Measurements from ENCODE around the gene NKRF. TPM values are rescaled to one million over a fixed set of nuclear protein-coding genes. Genes with fewer than 3 reads are reported as not detected.

The NKRF gene
- total RNA-seq, 2 donors from 2014 or later, result 9.9 to 10.8 TPM

DNA sequence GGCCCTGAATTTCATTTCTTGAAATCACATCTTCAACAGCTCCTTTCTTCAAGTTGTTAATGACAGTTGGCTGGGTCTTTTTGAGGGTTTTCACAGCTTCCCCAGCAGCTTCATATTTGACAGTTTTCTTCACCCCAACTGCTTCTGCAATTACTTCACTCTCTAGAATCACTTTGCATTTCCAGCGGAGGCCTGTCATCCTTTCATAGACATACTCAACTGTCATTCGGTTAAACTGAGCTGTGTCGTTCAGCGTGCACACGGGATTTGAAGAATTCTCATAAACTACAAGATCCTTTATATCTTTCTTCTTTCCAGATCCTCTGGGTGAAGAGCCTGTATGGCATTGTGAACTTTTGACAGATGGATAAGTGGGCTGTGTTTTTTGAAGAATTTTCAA is 16.4 kb downstream of the NKRF start:
- Mint-ChIP-seq H3K27ac (no peak overlapping the region), H3K36me3 (ENCODE audit: low read depth) (no peaks in the 10 kb centered on the region), H3K4me3 (no peak overlapping the region), H3K4me1 (no peaks in the 10 kb centered on the region), H3K27me3 (no peaks in the 10 kb centered on the region)
- ATAC-seq (no peak), DNase-seq (no peak)
- H3K9me3 ChIP-seq (ENCODE audit: control insufficient read depth, low read length, poor library complexity, severe bottlenecking), result no peaks in the 10 kb centered on the region

DNA sequence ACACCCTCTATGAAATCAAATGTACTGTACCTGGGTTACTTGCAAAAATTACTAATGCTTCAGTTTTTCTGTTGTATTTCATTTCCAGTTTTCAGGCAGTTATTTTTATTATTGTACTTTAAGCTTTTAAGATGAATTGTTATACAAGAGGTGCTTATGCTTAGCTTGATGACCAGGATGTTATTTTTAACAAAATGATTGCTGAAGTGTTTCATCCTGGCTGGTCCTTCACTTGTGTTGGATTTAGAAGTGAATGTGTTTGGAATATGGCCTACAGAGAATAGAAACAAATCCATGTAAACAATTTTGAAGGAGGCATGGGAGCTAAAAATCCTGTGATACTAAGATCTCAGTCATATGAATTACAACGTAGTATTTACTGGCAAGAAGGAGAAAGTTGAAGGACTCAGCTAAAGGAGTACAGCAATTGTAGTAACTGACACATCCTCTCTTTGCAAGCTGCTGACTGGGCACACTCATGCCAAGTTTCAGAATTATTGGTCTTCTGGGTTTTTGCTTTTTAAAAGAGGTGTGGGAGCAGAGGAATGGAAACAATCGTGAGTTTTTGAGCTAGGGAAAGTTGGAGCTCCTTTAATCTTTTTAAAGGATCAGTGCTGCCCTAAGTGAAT is 22.7 kb downstream of the NKRF start:
- ATAC-seq (no peak), DNase-seq (no peak)
- Mint-ChIP-seq H3K27me3 (no peaks in the 10 kb centered on the region), H3K36me3 (ENCODE audit: low read depth) (no peaks in the 10 kb centered on the region), H3K4me1 (no peaks in the 10 kb centered on the region), H3K4me3 (no peak overlapping the region), H3K27ac (peak overlapping the region; percentile 27)
- no peaks in the 10 kb centered on the region for H3K9me3 ChIP-seq (ENCODE audit: control insufficient read depth, low read length, poor library complexity, severe bottlenecking)

DNA sequence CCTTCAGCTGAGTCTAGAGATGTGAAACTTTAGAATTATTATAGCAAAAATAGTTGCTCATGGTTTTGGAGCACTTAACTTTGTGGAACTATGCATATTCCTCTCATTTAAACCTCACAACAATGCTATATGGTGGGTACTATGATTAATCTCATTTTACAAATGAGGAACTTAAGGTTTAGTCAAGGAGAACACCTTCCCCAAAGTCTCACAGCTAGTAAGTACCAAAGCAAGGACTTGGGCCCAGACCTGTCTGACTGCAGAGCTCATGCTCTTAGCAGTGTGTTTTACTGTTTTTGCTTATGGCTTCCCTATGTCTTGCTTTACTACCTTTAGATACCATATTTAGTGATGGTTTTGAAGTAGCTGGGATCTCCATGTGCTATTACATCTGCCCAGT is 26.8 kb downstream of the NKRF start:
- DNase-seq, result no peak
- H3K27me3 Mint-ChIP-seq, result no peaks in the 10 kb centered on the region
- peaks cover 2% of the 10 kb centered on the region for H3K4me1 Mint-ChIP-seq
- ATAC-seq, result no peak
- no peak overlapping the region for H3K4me3 Mint-ChIP-seq
- H3K27ac Mint-ChIP-seq, result no peak overlapping the region
- no peaks in the 10 kb centered on the region for H3K36me3 Mint-ChIP-seq (ENCODE audit: low read depth)
- H3K9me3 ChIP-seq (ENCODE audit: control insufficient read depth, low read length, poor library complexity, severe bottlenecking), result no peaks in the 10 kb centered on the region

DNA sequence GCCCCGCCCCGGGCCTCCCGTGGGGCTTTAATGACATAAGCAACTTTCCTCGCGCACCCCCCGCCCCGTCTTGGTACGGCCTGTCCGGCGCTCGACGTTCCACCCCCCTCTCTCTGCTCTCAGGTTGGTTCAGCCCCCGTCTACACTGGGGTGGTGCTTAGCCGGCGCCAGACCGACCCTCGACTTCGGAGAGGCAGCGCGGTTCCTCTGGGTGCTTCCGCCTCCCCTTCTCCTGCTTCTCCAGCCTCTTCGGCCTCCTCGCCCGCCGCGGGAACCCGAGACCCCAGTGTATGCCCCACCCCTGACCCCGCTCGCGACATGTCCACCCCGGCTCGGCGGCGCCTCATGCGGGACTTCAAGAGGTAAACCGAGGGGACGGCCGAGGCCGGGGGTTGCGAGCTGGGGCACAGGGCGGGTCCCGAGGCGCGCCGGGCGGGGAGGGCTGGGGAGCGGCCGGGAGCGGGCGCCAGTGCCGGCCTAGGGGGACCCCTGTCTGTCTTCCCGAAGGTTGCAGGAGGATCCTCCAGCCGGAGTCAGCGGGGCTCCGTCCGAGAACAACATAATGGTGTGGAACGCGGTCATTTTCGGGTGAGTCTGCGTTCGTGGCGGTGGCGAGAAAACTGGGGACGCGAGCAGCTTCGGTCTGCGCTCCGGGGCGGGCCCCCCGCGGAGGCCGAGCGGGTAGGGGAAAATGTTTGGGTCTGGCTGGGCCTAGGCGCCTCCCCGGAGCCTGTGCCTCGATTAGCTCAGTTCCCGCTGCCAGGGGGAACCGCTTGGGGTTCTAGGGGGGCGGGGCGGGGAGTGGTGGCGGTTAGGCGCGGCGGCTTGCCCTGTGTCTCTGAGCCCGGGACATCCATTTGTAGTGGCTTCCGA is 31.6 kb downstream of the NKRF start, which contains the start of gene UBE2A:
Gene UBE2A, plus strand, starts transcription at position 170 of the 873 bp plus-strand sequence. Its CDS starts 149 bp downstream, at position 319.
- ATAC-seq (peak; percentile 95), DNase-seq (peak; percentile 78 to 83 (median 78))
- Mint-ChIP-seq H3K36me3 (ENCODE audit: low read depth) (no peaks in the 10 kb centered on the region), H3K27ac (peak within 1 kb of the TSS; percentile 90), H3K27me3 (no peaks in the 10 kb centered on the region), H3K4me1 (peaks cover 5% of the 10 kb centered on the region), H3K4me3 (peak within 1 kb of the TSS; percentile 92)
- H3K9me3 ChIP-seq (ENCODE audit: control insufficient read depth, low read length, poor library complexity, severe bottlenecking), result no peaks in the 10 kb centered on the region

DNA sequence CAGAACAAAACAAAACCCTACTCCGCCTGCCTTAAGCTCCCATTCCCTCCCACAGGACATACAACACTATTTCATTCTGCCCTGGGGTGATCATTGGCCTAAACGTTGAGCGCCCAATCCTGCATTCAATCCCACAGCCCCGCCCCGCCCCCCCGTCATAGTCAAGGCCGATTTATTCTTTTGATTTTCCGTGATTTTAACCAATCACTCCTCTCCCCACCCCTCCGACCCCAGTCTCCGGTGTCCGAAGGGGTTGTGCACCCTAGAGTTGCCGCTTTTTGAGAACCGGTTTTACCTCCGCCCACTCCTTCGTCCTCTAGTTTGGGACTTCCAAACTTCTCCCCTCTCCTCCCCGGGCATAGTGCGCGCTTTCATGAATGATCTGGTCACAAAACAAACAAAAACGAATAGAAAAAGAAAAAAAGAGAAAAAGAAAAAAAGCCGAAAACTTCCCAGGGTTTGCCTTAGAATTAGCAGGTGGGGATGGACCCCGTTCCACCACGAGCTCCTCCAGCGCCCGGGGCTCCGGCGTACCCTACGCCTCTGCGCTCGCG is 32.3 kb downstream of the NKRF start:
- Mint-ChIP-seq H3K27ac (peak overlapping the region; percentile 90), H3K27me3 (no peaks in the 10 kb centered on the region), H3K4me3 (peak overlapping the region; percentile 92), H3K4me1 (peaks cover 5% of the 10 kb centered on the region), H3K36me3 (ENCODE audit: low read depth) (no peaks in the 10 kb centered on the region)
- H3K9me3 ChIP-seq (ENCODE audit: control insufficient read depth, low read length, poor library complexity, severe bottlenecking), result no peaks in the 10 kb centered on the region
- ATAC-seq, result peak; percentile 8
- DNase-seq, result peak in 1 of 3 donors; percentile 8

DNA sequence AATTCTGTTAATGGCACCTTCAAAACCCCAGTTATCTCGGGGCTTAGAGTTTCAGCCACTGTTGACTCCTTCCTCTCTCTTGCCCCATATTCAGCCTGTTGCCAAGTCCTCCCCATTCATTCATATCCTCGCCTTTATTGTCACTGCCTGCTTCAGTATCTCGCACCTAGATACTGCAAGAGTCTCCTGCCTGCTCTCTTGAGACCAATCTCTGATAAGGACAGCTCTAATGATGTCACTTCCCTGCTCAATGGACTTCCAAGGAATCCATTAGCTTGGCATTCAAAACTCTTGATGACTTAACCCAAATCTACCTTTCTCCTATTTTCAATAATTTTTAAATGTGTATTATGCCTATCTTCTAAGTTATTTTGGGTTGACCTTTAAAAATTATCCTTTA is 33.0 kb downstream of the NKRF start:
- Mint-ChIP-seq H3K36me3 (ENCODE audit: low read depth) (no peaks in the 10 kb centered on the region), H3K27ac (peak overlapping the region; percentile 90), H3K4me1 (peaks cover 5% of the 10 kb centered on the region), H3K27me3 (no peaks in the 10 kb centered on the region), H3K4me3 (peak overlapping the region; percentile 71)
- ATAC-seq (no peak), DNase-seq (no peak)
- H3K9me3 ChIP-seq (ENCODE audit: control insufficient read depth, low read length, poor library complexity, severe bottlenecking), result no peaks in the 10 kb centered on the region

DNA sequence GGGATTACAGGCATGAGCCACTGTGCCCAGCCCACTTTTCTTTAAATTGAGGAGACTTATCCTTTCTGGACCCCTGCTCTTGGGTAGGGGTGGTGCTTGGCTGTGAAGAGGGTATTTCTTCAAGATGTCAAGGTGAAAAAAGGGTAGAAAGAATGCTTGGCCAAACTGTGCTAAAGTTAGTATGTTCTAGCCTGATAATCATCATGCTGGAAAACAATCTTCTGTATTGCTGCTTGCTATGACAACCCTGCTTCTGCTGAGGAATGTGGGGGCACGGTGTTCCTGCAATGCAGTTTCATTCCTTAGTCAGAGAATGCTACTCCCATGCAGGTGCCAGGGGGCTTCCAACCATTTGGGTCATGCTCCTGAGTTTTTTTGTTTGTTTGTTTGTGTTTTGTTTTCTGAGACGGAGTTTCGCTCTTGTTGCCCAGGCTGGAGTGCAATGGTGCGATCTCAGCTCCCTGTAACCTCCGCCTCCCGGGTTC is 35.8 kb downstream of the NKRF start:
- no peak for ATAC-seq
- H3K36me3 Mint-ChIP-seq (ENCODE audit: low read depth), result no peaks in the 10 kb centered on the region
- H3K27ac Mint-ChIP-seq, result no peak overlapping the region
- H3K9me3 ChIP-seq (ENCODE audit: control insufficient read depth, low read length, poor library complexity, severe bottlenecking), result no peaks in the 10 kb centered on the region
- H3K4me1 Mint-ChIP-seq, result peaks cover 4% of the 10 kb centered on the region
- no peak overlapping the region for H3K4me3 Mint-ChIP-seq
- no peaks in the 10 kb centered on the region for H3K27me3 Mint-ChIP-seq
- DNase-seq, result no peak

DNA sequence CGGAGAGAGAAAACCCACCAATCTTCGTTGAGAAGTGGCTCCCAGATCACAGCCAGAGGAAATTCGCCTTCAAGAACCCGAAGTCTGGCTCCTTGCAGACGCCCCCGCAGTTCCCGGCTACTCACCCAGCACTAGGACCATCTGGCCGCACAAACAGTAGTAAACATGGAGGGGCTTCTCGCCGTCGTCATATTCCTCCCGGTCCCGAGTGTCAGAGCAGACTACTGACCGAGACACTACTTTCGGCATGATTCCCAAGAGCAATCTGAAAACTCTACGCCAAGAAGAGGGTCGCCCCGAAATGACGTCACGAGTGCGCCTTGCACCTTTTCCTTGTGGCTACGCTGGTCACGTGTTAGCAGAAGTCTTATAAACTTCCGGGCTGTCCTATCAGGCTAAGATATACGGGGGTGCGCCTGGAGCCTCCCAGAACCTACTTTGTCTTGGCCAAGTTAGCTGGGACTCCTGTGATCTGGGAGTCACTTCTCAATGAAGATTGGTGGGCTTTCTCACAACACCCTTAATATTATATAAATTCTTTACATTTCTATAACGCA is 41.0 kb downstream of the NKRF start, which contains the start of gene STEEP1:
Gene STEEP1, minus strand, starts transcription at position 303 of the 557 bp plus-strand sequence. Its CDS starts 54 bp downstream, at position 249.
- ATAC-seq (peak; percentile 98), DNase-seq (peak; percentile 55 to 73 (median 63))
- H3K9me3 ChIP-seq (ENCODE audit: control insufficient read depth, low read length, poor library complexity, severe bottlenecking), result no peaks in the 10 kb centered on the region
- H3K27me3 Mint-ChIP-seq, result no peaks in the 10 kb centered on the region
- peak within 1 kb of the TSS; percentile 90 for H3K4me3 Mint-ChIP-seq
- H3K36me3 Mint-ChIP-seq (ENCODE audit: low read depth), result no peaks in the 10 kb centered on the region
- H3K4me1 Mint-ChIP-seq, result peaks cover 7% of the 10 kb centered on the region
- H3K27ac Mint-ChIP-seq, result peak within 1 kb of the TSS; percentile 82

DNA sequence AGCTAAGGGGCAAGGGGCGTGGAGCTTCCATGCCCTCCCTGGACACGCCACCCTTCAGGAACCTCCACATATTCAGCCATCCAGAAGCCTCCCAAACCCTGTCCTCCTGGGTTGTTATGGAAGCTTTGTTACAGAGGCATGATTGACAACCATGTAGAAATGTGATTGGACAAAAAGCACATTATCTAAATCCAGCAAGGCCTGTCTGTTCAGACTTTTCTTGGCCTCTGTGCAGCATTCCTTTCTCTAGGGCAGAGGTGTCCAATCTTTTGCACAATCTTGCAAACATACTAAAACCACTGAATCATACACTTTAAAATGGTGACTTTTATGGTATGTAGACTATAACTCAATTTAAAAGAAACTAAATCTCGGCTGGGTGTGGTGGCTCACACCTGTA is 53.7 kb downstream of the NKRF start:
- no peak overlapping the region for H3K4me3 Mint-ChIP-seq
- no peaks in the 10 kb centered on the region for H3K9me3 ChIP-seq (ENCODE audit: control insufficient read depth, low read length, poor library complexity, severe bottlenecking)

DNA sequence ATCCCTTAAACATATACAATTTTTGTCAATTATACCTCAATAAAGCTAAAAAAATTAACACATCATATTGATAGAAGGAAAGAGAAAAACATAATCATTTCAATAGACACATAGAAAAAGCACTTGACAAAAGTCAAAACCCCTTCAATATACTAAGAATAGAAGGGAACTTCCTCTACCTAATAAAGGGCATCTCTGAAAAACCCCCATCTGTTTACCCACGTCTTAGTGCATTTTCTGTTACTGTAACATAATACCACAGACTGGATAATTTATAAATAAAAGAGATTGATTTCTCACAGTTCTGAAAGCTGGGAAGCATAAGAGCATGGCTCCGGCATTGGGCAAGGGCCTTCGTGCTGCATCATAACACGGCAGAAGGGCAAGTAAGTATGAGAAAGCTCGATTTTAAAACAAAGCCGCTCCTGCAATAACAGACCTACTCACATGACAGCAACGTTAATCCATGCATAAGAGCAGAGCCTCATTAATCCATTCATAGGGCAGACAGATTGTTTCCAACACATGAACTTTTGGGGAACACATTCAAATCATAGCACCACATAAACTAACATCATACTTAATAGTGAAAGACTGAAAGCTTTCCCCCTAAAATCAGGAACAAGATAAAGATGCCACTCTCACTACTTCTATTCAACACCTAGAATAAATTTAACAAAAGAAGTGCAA is 56.8 kb downstream of the NKRF start:
- H3K27ac Mint-ChIP-seq, result peak overlapping the region; percentile 39
- ATAC-seq (no peak), DNase-seq (no peak)
- H3K9me3 ChIP-seq (ENCODE audit: control insufficient read depth, low read length, poor library complexity, severe bottlenecking), result no peaks in the 10 kb centered on the region
- no peak overlapping the region for H3K4me3 Mint-ChIP-seq
- no peaks in the 10 kb centered on the region for H3K36me3 Mint-ChIP-seq (ENCODE audit: low read depth)
- H3K4me1 Mint-ChIP-seq, result peaks cover 5% of the 10 kb centered on the region
- no peaks in the 10 kb centered on the region for H3K27me3 Mint-ChIP-seq

More for the DNA sequence above, 53.7 kb downstream of the NKRF start:
- Mint-ChIP-seq H3K27me3 (no peaks in the 10 kb centered on the region), H3K36me3 (ENCODE audit: low read depth) (peaks cover 2% of the 10 kb centered on the region), H3K4me1 (peaks cover 3% of the 10 kb centered on the region), H3K27ac (no peak overlapping the region)
- DNase-seq, result no peak
- ATAC-seq, result no peak

DNA sequence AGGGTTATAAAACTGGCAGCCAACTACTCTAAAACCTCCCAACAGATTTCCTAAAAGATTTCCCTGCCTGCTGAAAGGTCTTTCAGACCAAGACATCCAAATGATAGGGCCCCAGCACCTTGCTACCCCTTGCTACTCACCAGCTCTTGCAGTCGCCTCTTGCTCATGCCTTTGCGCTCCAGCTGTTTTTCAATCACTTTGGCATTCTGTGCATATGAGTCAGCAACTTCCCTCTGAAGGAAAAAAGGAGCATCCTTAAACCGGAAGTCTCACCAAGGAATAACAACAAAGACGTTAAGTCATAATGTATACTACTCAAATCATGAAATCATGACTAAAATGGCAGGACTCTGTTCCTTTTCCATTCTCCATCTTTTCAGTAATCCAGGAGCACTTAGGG is 65.0 kb downstream of the NKRF start:
- H3K36me3 Mint-ChIP-seq (ENCODE audit: low read depth), result no peaks in the 10 kb centered on the region
- DNase-seq (no peak), ATAC-seq (no peak)
- H3K9me3 ChIP-seq (ENCODE audit: control insufficient read depth, low read length, poor library complexity, severe bottlenecking), result no peaks in the 10 kb centered on the region
- no peaks in the 10 kb centered on the region for H3K27me3 Mint-ChIP-seq
- H3K27ac Mint-ChIP-seq, result no peak overlapping the region
- H3K4me3 Mint-ChIP-seq, result no peak overlapping the region
- H3K4me1 Mint-ChIP-seq, result no peaks in the 10 kb centered on the region

DNA sequence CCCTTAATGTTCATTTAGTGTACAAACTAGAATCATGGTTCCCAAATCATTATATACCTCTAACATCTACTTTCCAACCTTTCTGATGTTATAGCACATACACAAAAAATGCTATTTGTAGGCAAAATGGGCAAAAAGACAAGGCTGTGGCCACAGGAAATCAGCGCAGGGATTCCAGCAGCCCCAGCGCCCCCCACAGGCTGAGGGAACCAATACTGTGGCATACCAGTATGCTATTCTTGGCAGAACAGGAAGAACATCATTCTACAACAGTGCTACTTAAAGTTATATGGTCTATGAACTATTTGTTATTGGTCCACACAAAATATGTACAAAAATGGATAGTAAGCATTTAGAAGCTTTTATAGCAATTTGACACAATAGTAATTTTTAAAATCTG is 66.4 kb downstream of the NKRF start:
- DNase-seq (no peak), ATAC-seq (no peak)
- no peaks in the 10 kb centered on the region for H3K4me1 Mint-ChIP-seq
- no peak overlapping the region for H3K4me3 Mint-ChIP-seq
- H3K9me3 ChIP-seq (ENCODE audit: control insufficient read depth, low read length, poor library complexity, severe bottlenecking), result no peaks in the 10 kb centered on the region
- H3K27me3 Mint-ChIP-seq, result no peaks in the 10 kb centered on the region
- H3K27ac Mint-ChIP-seq, result no peak overlapping the region
- no peaks in the 10 kb centered on the region for H3K36me3 Mint-ChIP-seq (ENCODE audit: low read depth)
